22Rv1 (cell line): Measurements from ENCODE around the gene ZNF786.

ENCODE experiments used
- ZFX ChIP-seq: fragments of 450-650 bp; IDR thresholded peaks from 2 replicates; pipeline ENCODE4 v1.6.1; 2017; ENCODE audit warnings: antibody characterized with exemption, borderline replicate concordance
- TF ChIP-seq, protein P1 (sequence below): fragments of 450-650 bp; IDR thresholded peaks from 2 replicates; pipeline ENCODE4 v1.5.1; 2017; ENCODE audit warnings: mild to moderate bottlenecking

DNA sequence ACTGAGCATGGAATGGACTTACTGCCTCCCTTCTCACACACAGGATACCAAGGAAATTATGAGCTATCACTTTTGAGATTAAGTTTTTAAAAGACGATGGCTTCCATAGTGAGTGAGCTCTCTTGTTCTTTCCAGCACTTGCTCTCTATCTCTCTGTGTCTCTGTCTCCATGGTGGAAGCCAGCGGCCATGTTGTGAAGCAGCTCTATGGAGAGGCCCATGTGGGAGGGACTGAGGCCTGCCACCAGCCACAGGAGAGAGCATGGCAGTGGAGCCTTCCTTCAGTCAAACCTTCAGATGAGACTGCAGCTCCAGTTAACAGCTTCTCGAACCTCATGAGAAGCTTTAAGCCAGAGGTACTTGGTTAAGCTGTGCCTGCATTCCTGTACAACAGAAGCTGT is 41.7 kb downstream of the ZNF786 start:
- TF ChIP-seq, protein P1, sequence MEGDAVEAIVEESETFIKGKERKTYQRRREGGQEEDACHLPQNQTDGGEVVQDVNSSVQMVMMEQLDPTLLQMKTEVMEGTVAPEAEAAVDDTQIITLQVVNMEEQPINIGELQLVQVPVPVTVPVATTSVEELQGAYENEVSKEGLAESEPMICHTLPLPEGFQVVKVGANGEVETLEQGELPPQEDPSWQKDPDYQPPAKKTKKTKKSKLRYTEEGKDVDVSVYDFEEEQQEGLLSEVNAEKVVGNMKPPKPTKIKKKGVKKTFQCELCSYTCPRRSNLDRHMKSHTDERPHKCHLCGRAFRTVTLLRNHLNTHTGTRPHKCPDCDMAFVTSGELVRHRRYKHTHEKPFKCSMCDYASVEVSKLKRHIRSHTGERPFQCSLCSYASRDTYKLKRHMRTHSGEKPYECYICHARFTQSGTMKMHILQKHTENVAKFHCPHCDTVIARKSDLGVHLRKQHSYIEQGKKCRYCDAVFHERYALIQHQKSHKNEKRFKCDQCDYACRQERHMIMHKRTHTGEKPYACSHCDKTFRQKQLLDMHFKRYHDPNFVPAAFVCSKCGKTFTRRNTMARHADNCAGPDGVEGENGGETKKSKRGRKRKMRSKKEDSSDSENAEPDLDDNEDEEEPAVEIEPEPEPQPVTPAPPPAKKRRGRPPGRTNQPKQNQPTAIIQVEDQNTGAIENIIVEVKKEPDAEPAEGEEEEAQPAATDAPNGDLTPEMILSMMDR = no peak
- no peak for TF ChIP-seq ZFX
